Stimulated activated CD8-positive, alpha-beta memory T cell treated with anti-CD3 and anti-CD28 coated beads, Interleukin-12 subunit alpha, Interleukin-12 subunit beta, amount 100 ng/mL, for 24 hours (primary cell): ENCODE data around the gene RET.
A peak's percentile ranks its signal among the peaks of the same experiment; 100 is the strongest.
"Not testable (repeated sequence)": the region's sequence is repeated elsewhere in the genome, so short reads cannot be mapped to it uniquely, and the experiment has no call there.

Experiments used
- DNase-seq: peaks from one replicate; pipeline ENCODE4 v3.0.0-alpha.2; 2020; ENCODE audit errors: extremely low read depth

RET gene

GRCh38 chr10:43134126-43134905, 57.4 kb downstream of the RET start:
- DNase-seq, result no peak

DNA sequence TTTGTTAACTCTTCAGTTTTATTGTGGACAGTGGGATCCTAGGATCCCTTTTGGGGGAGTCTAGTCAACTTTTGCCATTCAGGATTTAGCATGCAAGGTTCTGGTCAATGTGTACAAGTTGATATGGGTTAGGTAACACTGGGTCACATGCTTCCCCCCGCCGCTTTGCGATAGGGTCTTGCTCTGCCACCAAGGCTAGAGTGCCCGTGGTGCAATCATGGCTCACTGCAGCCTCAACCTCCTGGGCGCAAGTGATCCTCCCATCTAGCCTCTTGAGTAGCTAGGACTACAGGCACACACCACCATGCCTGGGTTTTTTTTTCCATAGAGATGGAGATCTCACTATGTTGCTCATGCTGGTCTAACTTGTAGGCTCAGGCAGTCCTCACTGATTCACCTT, 58.2 kb downstream of the RET start:
- no peak for DNase-seq

- DNase-seq, result no peak
These were observed 58.8 kb downstream of the RET start for GRCh38 chr10:43135656-43136055.

- DNase-seq, result no peak
These were observed 59.6 kb downstream of the RET start for GRCh38 chr10:43136432-43136831.

DNA sequence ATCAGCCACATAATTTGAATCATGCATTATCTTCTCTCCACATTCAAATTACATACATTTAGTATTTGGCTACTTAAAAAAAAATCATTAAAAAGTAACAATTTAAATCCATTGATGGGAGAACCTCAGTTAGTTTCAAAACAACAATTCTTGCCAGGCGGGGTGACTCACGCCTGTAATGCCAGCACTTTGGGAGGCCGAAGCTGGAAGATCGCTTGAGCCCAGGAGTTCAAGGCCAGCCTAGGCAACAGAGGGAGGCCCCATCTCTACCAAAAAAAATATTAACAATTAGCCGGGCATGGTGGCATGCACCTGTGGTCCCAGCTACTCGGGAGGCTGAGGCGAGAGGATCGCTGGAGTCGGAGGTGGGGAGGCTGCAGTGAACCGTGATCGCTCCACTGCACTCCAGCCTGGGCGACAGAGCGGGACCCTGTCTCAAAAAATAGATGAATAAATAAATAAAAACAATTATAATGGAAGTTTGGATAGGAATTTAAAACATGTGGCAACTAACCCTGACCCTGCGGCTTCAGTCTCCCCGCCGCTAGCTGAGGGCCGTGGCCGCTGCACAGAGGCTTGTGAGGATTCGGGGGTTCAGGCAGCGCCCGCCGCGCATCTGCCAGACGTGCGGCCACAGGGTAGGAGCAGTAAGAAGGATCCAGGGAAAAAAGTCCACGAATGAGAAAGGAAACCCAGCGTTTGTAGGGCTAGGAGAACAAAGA, 60.3 kb downstream of the RET start:
- DNase-seq, result no peak

GRCh38 chr10:43137717-43138020, 60.8 kb downstream of the RET start:
- no peak for DNase-seq

DNA sequence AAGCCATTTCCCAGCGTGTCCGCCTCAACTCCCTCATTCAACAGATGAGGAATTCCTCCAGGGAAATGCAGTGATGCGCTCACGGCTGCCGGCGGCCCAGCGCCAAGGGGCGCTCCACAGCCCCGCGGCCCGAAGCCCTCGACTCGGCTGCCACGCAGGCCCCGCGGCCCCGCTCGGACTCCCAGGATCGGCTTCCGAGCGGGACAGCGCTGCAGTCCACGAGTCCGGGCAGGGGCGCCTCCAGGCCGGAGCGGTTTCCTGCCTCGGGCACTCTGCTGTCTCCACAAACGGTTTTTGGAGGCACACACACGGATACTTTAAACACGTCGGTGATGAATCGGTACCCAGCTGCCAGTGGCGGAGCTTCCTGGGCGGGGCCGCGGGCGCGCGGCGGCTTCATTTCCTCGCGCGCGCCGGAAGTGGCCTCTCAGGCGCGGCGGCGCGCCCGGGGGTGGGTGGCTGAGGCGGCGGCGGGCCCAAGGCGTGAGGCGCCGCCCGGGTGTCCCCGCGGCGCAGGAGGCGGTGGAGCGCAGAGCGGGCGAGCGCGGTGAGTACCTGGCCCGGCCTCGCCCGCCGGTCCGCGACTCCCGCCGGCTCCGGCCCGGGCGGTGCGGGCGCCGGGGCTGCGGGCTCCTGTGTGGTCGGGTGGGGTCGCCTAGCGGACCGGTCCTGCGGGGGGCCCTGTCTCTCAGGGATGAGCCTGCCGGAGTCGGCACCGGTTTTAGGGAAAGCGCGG, 61.3 kb downstream of the RET start, which contains the start of gene CSGALNACT2:
CSGALNACT2 (plus strand) TSS at position 425 of the 736 bp plus-strand sequence. CDS start 16,705 bp downstream, outside the sequence.
- DNase-seq, result peak; percentile 64

- no peak for DNase-seq
These were observed 61.9 kb downstream of the RET start for GRCh38 chr10:43138757-43139241.

- DNase-seq, result no peak
These were observed 64.6 kb downstream of the RET start for GRCh38 chr10:43141421-43141820.

DNA sequence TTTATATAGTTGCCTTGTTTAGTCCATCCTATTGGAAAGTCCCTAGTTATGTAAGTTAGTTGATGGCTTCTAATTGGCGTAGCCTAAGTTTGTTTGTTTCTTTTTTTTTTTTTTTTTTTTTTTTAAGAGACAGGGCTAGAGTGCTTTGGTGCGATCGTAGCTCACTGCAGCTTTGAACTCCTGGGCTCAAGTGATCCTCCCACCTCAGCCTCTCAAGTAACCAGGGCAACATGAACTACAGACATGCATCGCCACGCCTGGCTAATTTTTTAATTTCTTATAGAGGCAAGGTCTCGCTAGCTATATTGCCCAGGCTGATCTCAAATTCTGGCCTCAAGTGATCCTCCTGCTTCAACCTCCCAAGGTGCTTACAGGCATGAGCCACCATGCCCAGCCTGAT, 68.4 kb downstream of the RET start:
- DNase-seq, result no peak

DNA sequence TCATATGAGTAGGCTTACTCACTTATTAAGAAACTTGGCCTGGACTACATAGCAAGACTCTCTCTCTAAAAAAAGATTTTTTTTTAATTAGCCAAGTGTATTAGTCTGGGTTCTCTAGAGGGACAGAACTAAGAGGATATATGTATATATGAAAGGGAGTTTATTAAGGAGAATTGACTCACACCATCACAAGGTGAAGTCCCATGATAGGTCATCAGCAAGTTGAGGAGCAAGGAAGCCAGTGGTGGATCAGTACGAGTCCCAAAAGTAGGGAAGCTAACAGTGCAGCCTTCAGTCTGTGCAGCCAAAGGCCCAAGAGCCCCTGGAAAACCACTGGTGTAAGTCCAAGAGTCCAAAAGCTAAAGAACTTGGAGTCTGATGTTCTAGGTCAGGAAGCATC, 69.1 kb downstream of the RET start:
- DNase-seq, result not testable (repeated sequence)

GRCh38 chr10:43151371-43151770, 74.5 kb downstream of the RET start:
- no peak for DNase-seq

DNA sequence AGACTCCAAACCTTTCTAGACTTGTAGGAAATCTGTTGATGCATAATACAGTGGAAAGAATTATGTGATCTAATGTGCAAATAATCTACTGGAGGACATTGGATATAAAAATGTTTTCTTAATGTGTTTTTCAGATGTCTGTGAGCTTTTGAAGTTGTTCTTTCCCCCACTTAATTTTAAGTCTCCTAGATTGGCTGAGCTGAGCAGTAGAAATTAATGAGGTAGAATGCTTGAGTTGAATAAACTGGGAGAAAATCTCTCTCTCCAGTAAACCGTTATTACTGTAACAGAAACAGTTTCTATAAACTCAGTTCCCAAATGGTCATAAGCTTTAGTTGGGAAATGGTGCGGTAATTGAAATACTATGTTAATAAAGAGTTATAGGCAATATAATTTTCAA, 77.0 kb downstream of the RET start:
- DNase-seq, result no peak

DNA sequence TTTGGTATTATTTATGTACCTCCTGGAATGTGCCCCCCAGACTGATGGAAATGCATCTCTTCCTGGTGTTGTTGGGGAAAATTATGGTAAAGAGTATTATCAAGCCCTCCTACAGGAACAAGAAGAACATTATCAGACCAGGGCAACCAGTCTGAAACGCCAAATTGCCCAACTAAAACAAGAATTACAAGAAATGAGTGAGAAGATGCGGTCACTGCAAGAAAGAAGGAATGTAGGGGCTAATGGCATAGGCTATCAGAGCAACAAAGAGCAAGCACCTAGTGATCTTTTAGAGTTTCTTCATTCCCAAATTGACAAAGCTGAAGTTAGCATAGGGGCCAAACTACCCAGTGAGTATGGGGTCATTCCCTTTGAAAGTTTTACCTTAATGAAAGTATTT, 78.4 kb downstream of the RET start:
- DNase-seq, result no peak

DNA sequence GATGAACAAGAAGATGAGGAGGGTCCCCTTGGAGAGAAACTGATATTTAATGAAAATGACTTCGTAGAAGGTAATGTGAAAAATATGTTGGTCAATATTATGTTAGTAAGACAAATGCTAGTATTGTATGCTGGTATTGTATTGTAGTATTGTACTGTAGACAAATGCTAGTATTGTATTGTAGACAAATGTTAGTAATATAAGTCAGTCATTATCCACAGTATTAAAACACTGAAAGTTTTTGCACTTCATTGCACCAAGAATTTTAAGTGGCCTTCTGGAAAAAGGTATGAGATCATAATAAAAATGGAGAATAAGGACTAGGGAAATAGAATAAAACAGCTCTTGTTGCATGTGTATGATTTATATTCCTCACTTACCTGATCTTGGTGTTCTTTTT, 78.9 kb downstream of the RET start:
- no peak for DNase-seq

GRCh38 chr10:43156590-43157341, 79.9 kb downstream of the RET start:
- DNase-seq, result no peak

DNA sequence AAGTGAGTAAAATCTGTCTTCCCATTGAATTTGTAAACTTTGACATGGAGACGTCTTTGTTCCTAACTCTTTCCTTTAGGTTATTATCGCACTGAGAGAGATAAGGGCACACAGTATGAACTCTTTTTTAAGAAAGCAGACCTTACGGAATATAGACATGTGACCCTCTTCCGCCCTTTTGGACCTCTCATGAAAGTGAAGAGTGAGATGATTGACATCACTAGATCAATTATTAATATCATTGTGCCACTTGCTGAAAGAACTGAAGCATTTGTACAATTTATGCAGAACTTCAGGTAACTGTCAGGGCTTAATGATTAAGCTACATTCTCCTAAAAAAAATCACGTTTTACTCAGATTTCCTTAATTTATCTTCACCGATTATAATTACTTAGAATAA, 81.8 kb downstream of the RET start:
- no peak for DNase-seq

GRCh38 chr10:43160046-43160920, 83.4 kb downstream of the RET start:
- no peak for DNase-seq

GRCh38 chr10:43160921-43161255, 84.0 kb downstream of the RET start:
- DNase-seq, result no peak

DNA sequence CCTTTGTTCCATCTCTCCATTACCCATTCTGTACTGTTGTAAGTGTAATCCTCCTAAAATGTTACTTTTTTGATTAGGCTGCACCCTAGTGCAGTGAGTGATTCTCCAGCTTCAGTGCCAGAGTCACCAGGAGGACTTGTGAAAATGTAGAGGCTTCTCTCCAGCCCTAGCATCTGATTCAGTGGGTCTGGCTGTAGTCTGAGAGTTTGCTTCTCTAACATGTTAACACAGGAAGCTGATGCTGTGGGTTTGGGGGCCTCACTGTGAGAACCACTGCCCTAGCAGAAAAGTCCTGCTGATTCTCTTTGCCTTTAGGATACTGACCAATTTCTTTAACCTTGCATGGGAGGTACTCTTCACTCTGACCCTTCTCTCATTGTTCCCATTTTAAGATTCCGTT, 85.7 kb downstream of the RET start:
- DNase-seq, result no peak
